ENCODE measurements around the gene HJURP. TPM values are rescaled to one million over a fixed set of nuclear protein-coding genes. Genes with fewer than 3 reads are reported as not detected.

Gene HJURP
- total RNA-seq (42.4 and 60.9 TPM in 2 replicates), polyA plus RNA-seq (34.4 and 38.5 TPM in 2 replicates), polyA minus RNA-seq (89.6 and 103 TPM in 2 replicates), Bru-seq, nascent RNA (percentile 89 among the genes with signal in this experiment), BruChase-seq, experiment 1, labeled RNA remaining after a 6-hour chase (percentile 73 among the genes with signal in this experiment), BruChase-seq, experiment 2, labeled RNA remaining after a 2-hour chase (percentile 89 among the genes with signal in this experiment)
- 37.6 and 38.8 TPM in 2 replicates for polyA plus RNA-seq (2011; cell fraction: cytosol; rRNA removed)
- polyA plus RNA-seq (2011; cell fraction: nucleus; rRNA removed), result 105 and 116 TPM in 2 replicates
- 11.0 and 21.2 TPM in 2 replicates for polyA plus RNA-seq (2012)
- polyA minus RNA-seq (2011; cell fraction: cytosol; rRNA and poly(A)+ RNA removed), result 68.4 TPM
- 22.6 and 38.5 TPM in 2 replicates for polyA minus RNA-seq (2011; cell fraction: nucleus; rRNA and poly(A)+ RNA removed)
- long read RNA-seq, transcript HJURP-202 (9 exons, 3,187 nt), result major isoform, 139 of 163 reads
- long read RNA-seq, partial matches to known transcripts, result 6 of 163 reads
- long read RNA-seq, other reads (novel, unspliced or antisense), result 18 of 163 reads

- FAIRE-seq, result peak; percentile 99
These were observed at the start of gene HJURP for GRCh38 chr2:233854241-233854981. TSS of gene HJURP (minus strand) at chr2:233854535. CDS start at chr2:233854500, 35 bp downstream.

More at GRCh38 chr2:233854241-233854981, at the start of gene HJURP:
- H3K27me3 ChIP-seq (ENCODE audit: control insufficient read depth in 2 of 2, insufficient read depth in 2 of 2, low read length in 2 of 2), result no peaks in the 10 kb centered on the region
- peak within 1 kb of the TSS; percentile 95 for H2AFZ ChIP-seq (ENCODE audit: low read depth, low read length)
- H3K9ac ChIP-seq (replicated peaks; ENCODE audit: extremely low read depth, insufficient read depth, low read length), result peak within 1 kb of the TSS; percentile 66
- BruUV-seq (replicated peaks), result no TSS peak
- peaks cover 49% of the 10 kb centered on the region for H3K79me2 ChIP-seq (ENCODE audit: control insufficient read depth, insufficient read depth, low read length)
- peak; percentile 98 for DNase-seq (ENCODE audit: low read depth, low spot score)
- peaks cover 0 to 9% of the 10 kb centered on the region in 2 experiments for H3K36me3 ChIP-seq (ENCODE audit: control insufficient read depth in 2 of 2, extremely low read depth in 1 of 2, insufficient read depth in 2 of 2, low read length in 2 of 2)
- peaks cover 20% of the 10 kb centered on the region for H3K4me1 ChIP-seq (ENCODE audit: control insufficient read depth, extremely low read depth, insufficient read depth, low read length)
- H4K20me1 ChIP-seq (replicated peaks; ENCODE audit: control insufficient read depth, extremely low read depth, insufficient read depth, low read length), result no peaks in the 10 kb centered on the region
- H3K4me2 ChIP-seq (ENCODE audit: insufficient read depth, low read length), result peak within 1 kb of the TSS; percentile 86
- TF ChIP-seq POLR2AphosphoS5 (IDR thresholded peaks at IDR 0.05; ENCODE audit: insufficient read depth, low read depth, low read length) (peak; percentile 58), MAX (IDR thresholded peaks at IDR 0.05; ENCODE audit: insufficient read depth, insufficient read length) (no peak), EZH2 (IDR thresholded peaks at IDR 0.05; ENCODE audit: borderline replicate concordance, low read depth, low read length, severe bottlenecking) (no peak), POLR2A (IDR thresholded peaks at IDR 0.05; ENCODE audit: low read depth, low read length) (peak; percentile 68), JUN (IDR thresholded peaks at IDR 0.05; ENCODE audit: borderline replicate concordance, insufficient read depth, insufficient read length, low read depth) (peak; percentile 17), FOS (IDR thresholded peaks at IDR 0.05; ENCODE audit: borderline replicate concordance, insufficient read depth, low read length) (peak; percentile 62), CTCF (IDR thresholded peaks at IDR 0.05; ENCODE audit: extremely low read depth in 1 of 2, insufficient read depth in 1 of 2, low read depth in 1 of 2, low read length in 2 of 2) (no peak), GATA2 (IDR thresholded peaks at IDR 0.05; ENCODE audit: insufficient read depth, insufficient read length, low read depth, low read length) (peak; percentile 61), MYC (IDR thresholded peaks at IDR 0.05; ENCODE audit: low read depth, low read length) (no peak)
- H3K9me1 ChIP-seq (replicated peaks; ENCODE audit: control insufficient read depth, extremely low read depth, insufficient read depth, low read length), result no peaks in the 10 kb centered on the region
- H3K27ac ChIP-seq (ENCODE audit: insufficient read depth, low read depth, low read length), result peak within 1 kb of the TSS; percentile 73
- ChIA-PET CTCF (interaction anchor here (1.0 to 1.7 kb wide), 2 partner anchors 9 to 405 kb away, joined by 5 to 6 read pairs; no protein-coding TSS in a partner anchor), POLR2A (no interaction called here)
- peak within 1 kb of the TSS; percentile 88 to 98 (median 89) for H3K4me3 ChIP-seq (replicated peaks in 1 of 3; ENCODE audit: insufficient read depth in 1 of 3, low read depth in 1 of 3, low read length in 3 of 3)
- dilution Hi-C loops (cut with MboI; ENCODE audit: extremely low pct_ligation_motif_present, low sequenced_read_pairs), result no loop called here
- intact Hi-C loops (cut with micrococcal nuclease), result loop anchor here (1.0 to 10.0 kb wide), 7 partner anchors 14 to 642 kb away; partner anchors contain the start of genes ARL4C, DGKD and MSL3B
- H3K9me3 ChIP-seq (replicated peaks; ENCODE audit: control insufficient read depth, insufficient read depth, low read length), result no peaks in the 10 kb centered on the region
